A549 (cell line): ENCODE measurements around the gene APOC3.

ENCODE experiments used
- CTCF ChIP-seq: fragments of >200 bp; sonication (Bioruptor Twin); formaldehyde crosslinking; IDR thresholded peaks from 3 replicates; pipeline ENCODE4 v1.5.1; 2016
- ESRRA ChIP-seq: fragments of 150-350 bp; IDR thresholded peaks from 2 replicates; pipeline ENCODE4 v1.6.1; 2014; ENCODE audit warnings: mild to moderate bottlenecking, low read length, borderline replicate concordance
- HOXB5 ChIP-seq: fragments of 250-450 bp; sonication (Bioruptor Pico); IDR thresholded peaks from 2 replicates; pipeline ENCODE4 v1.5.0; 2020; ENCODE audit warnings: mild to moderate bottlenecking, moderate library complexity
- JUN ChIP-seq, 2 experiments: fragments of >200 bp; sonication (Bioruptor Twin); formaldehyde crosslinking; IDR thresholded peaks; 2 replicates in 1 of 2; 3 replicates in 1 of 2; pipeline ENCODE4 v1.6.1; 2016 to 2017

GRCh38 chr11:116835042-116835772, 5.5 kb downstream of the APOC3 start:
- no peak for TF ChIP-seq CTCF
- TF ChIP-seq HOXB5 (CRISPR knock-in tag) = no peak
- no peak for TF ChIP-seq JUN (IDR thresholded peaks at IDR 0.05)
- no peak for TF ChIP-seq ESRRA
